HEK293 (cell line): ENCODE measurements around the gene ARAP3.

ENCODE experiments used
- CTCF ChIP-seq: fragments of 450-650 bp; formaldehyde crosslinking; IDR thresholded peaks from 2 replicates; pipeline ENCODE4 v1.5.1; 2016; ENCODE audit warnings: missing biosample characterization, missing genetic modification characterization
- REST ChIP-seq: fragments of 450-650 bp; formaldehyde crosslinking; IDR thresholded peaks from 2 replicates; pipeline ENCODE4 v1.5.1; 2016; ENCODE audit warnings: missing biosample characterization, missing genetic modification characterization
- SCRT2 ChIP-seq: fragments of 450-650 bp; formaldehyde crosslinking; IDR thresholded peaks from 2 replicates; pipeline ENCODE4 v1.5.1; 2016; ENCODE audit warnings: missing biosample characterization, missing genetic modification characterization
- ZNF10 ChIP-seq: fragments of 450-650 bp; formaldehyde crosslinking; IDR thresholded peaks from 2 replicates; pipeline ENCODE4 v1.5.1; 2017; ENCODE audit warnings: missing biosample characterization, missing genetic modification characterization
- ZNF221 ChIP-seq: fragments of 450-650 bp; formaldehyde crosslinking; IDR thresholded peaks from 2 replicates; pipeline ENCODE4 v1.5.1; 2017; ENCODE audit warnings: missing biosample characterization, missing genetic modification characterization, borderline replicate concordance
- ZNF433 ChIP-seq: fragments of 450-650 bp; formaldehyde crosslinking; IDR thresholded peaks from 2 replicates; pipeline ENCODE4 v1.5.1; 2016; ENCODE audit warnings: missing biosample characterization, missing genetic modification characterization, low read depth
- ZNF48 ChIP-seq: fragments of 450-650 bp; formaldehyde crosslinking; IDR thresholded peaks from 2 replicates; pipeline ENCODE4 v1.5.1; 2016; ENCODE audit warnings: missing biosample characterization, missing genetic modification characterization
- ZNF571 ChIP-seq: fragments of 450-650 bp; formaldehyde crosslinking; IDR thresholded peaks from 2 replicates; pipeline ENCODE4 v1.5.0; 2017; ENCODE audit warnings: missing biosample characterization, missing genetic modification characterization
- ZNF660 ChIP-seq: fragments of 450-650 bp; IDR thresholded peaks from 2 replicates; pipeline ENCODE4 v1.5.1; 2018; ENCODE audit warnings: missing biosample characterization, mild to moderate bottlenecking, missing genetic modification characterization

GRCh38 chr5:141691867-141692532 lies 10.0 kb upstream of the ARAP3 start:
- TF ChIP-seq CTCF (tag by site-specific recombination) (peak; percentile 99), ZNF221 (no peak), REST (tag by site-specific recombination) (no peak), ZNF10 (tag by site-specific recombination) (no peak), ZNF48 (tag by site-specific recombination) (no peak), ZNF433 (tag by site-specific recombination) (no peak), ZNF660 (0 out of 2 replicates have a peak, but pooled peaks have one; percentile 62), ZNF571 (no peak), SCRT2 (no peak)
